NB4 (cell line): ENCODE results near the gene MAGI2.

ENCODE experiments used
- CTCF ChIP-seq: IDR thresholded peaks from one replicate; pipeline ENCODE4 v1.5.1; 2012; ENCODE audit warnings: low read depth, low read length
- MYC ChIP-seq: IDR thresholded peaks from 2 replicates; pipeline ENCODE4 v1.6.1; 2011; ENCODE audit warnings: low read depth, low read length
- POLR2A ChIP-seq: IDR thresholded peaks from 2 replicates; pipeline ENCODE4 v1.6.1; 2011; ENCODE audit warnings: mild to moderate bottlenecking; ENCODE audit not compliant: insufficient read length; ENCODE audit errors: extremely low read depth

GRCh38 chr7:78571292-78571691 lies 882.2 kb downstream of the MAGI2 start:
- TF ChIP-seq CTCF (no peak), MYC (no peak), POLR2A (no peak)
